GM18907 (cell line): ENCODE measurements around the gene RND2.
"Not testable (repeated sequence)": the region's sequence is repeated elsewhere in the genome, so short reads cannot be mapped to it uniquely, and the experiment has no call there.

Source experiments
- ATAC-seq: cut with Tn5 transposase; IDR thresholded peaks from one replicate; pipeline ENCODE4 v1.9.1; 2021; ENCODE audit warnings: mild to moderate bottlenecking, moderate library complexity; ENCODE audit not compliant: unreplicated experiment

RND2 gene

GRCh38 chr17:43025766-43026537 lies 921 bp downstream of the RND2 start:
- no peak for ATAC-seq

GRCh38 chr17:43026595-43026994 lies 1.6 kb downstream of the RND2 start:
- ATAC-seq = no peak

GRCh38 chr17:43027091-43028032 lies 2.3 kb downstream of the RND2 start:
- ATAC-seq = no peak

GRCh38 chr17:43028221-43028861 lies 3.3 kb downstream of the RND2 start:
- no peak for ATAC-seq

- ATAC-seq = no peak
Observed at GRCh38 chr17:43030137-43030767, 5.2 kb downstream of the RND2 start.

- no peak for ATAC-seq
Observed at GRCh38 chr17:43031666-43032065, 6.6 kb downstream of the RND2 start.

GRCh38 chr17:43033948-43034881 lies 9.2 kb downstream of the RND2 start:
- no peak for ATAC-seq

- no peak for ATAC-seq
Observed at GRCh38 chr17:43034894-43035293, 9.9 kb downstream of the RND2 start.

- no peak for ATAC-seq
Observed at GRCh38 chr17:43039646-43040045, 14.6 kb downstream of the RND2 start.

- no peak for ATAC-seq
Observed at GRCh38 chr17:43040655-43041054, 15.6 kb downstream of the RND2 start.

- ATAC-seq = no peak
Observed at GRCh38 chr17:43042025-43042628, 17.1 kb downstream of the RND2 start.

- ATAC-seq = no peak
Observed at GRCh38 chr17:43043307-43043706, 18.3 kb downstream of the RND2 start.

- no peak for ATAC-seq
Observed at GRCh38 chr17:43044024-43044423, 19.0 kb downstream of the RND2 start.

- no peak for ATAC-seq
Observed at GRCh38 chr17:43051969-43052368, 26.9 kb downstream of the RND2 start.

GRCh38 chr17:43053008-43053407 lies 28.0 kb downstream of the RND2 start:
- ATAC-seq = not testable (repeated sequence)

- ATAC-seq = no peak
Observed at GRCh38 chr17:43056051-43056450, 31.0 kb downstream of the RND2 start.

GRCh38 chr17:43062984-43063638 lies 38.1 kb downstream of the RND2 start:
- no peak for ATAC-seq

GRCh38 chr17:43068570-43069367 lies 43.7 kb downstream of the RND2 start:
- ATAC-seq = no peak
